CD14-positive monocyte (primary cell): Measurements from ENCODE around the gene MDH1. TPM values are rescaled to one million over a fixed set of nuclear protein-coding genes. Genes with fewer than 3 reads are reported as not detected.

Experiments
- DNase-seq, 3 donors: peaks; one replicate each; pipeline ENCODE4 v3.0.0-alpha.2; 2011 to 2022
- H2AFZ ChIP-seq: 2 replicates; pipeline ENCODE4 v1.6.0; 2012; ENCODE audit warnings: mild to moderate bottlenecking, low read depth, low read length, inconsistent platforms; ENCODE audit not compliant: insufficient read depth, poor library complexity, severe bottlenecking
- H3K27ac ChIP-seq, 2 donors: 1 replicate in 1 of 2; 2 replicates in 1 of 2; pipeline ENCODE4 v1.5.1; 2012 to 2013; ENCODE audit warnings: low read length in 2 of 2, control low read depth in 1 of 2, inconsistent platforms in 1 of 2, low read depth in 1 of 2, mild to moderate bottlenecking in 1 of 2
- H3K27me3 ChIP-seq, 2 donors: one replicate each; pipeline versions ENCODE4 v1.6.0 to v1.6.1; 2011 to 2013; ENCODE audit warnings: low read length in 2 of 2; ENCODE audit not compliant: control insufficient read depth in 2 of 2, insufficient read depth in 2 of 2
- H3K36me3 ChIP-seq, 2 donors: replicated peaks in 1 of 2; 1 replicate in 1 of 2; 2 replicates in 1 of 2; pipeline versions ENCODE4 v1.5.1 to v1.6.1; 2012 to 2013; ENCODE audit warnings: low read length in 2 of 2, control low read depth in 1 of 2, inconsistent platforms in 1 of 2, mild to moderate bottlenecking in 1 of 2; ENCODE audit not compliant: insufficient read depth in 2 of 2, control insufficient read depth in 1 of 2
- H3K4me1 ChIP-seq, 2 donors: 1 replicate in 1 of 2; 2 replicates in 1 of 2; pipeline versions ENCODE4 v1.5.1 to v1.6.1; 2012 to 2013; ENCODE audit warnings: low read length in 2 of 2, control low read depth in 1 of 2, inconsistent platforms in 1 of 2, mild to moderate bottlenecking in 1 of 2, moderate library complexity in 1 of 2; ENCODE audit not compliant: insufficient read depth in 2 of 2, control insufficient read depth in 1 of 2
- H3K4me2 ChIP-seq: replicated peaks from 2 replicates; pipeline ENCODE3; 2012; ENCODE audit warnings: low read length, moderate library complexity, mild to moderate bottlenecking; ENCODE audit not compliant: poor library complexity, severe bottlenecking; ENCODE audit errors: extremely low read depth
- H3K4me3 ChIP-seq, 3 experiments: fragments of 200-600 bp in 1 of 3; sonication (generic) in 1 of 3; replicated peaks in 1 of 3; 1 replicate in 2 of 3; 2 replicates in 1 of 3; pipeline ENCODE4 v1.5.1; 2011 to 2013; ENCODE audit warnings: low read length in 3 of 3, mild to moderate bottlenecking in 3 of 3, control low read depth in 2 of 3, low read depth in 2 of 3, inconsistent platforms in 1 of 3, moderate library complexity in 1 of 3
- H3K79me2 ChIP-seq: 2 replicates; pipeline ENCODE4 v1.6.0; 2012; ENCODE audit warnings: mild to moderate bottlenecking, control low read depth, inconsistent platforms, low read length, moderate library complexity; ENCODE audit not compliant: insufficient read depth
- H3K9ac ChIP-seq: 2 replicates; pipeline ENCODE4 v1.6.0; 2017; ENCODE audit warnings: low read length, mild to moderate bottlenecking; ENCODE audit not compliant: insufficient read depth, poor library complexity, severe bottlenecking
- H3K9me3 ChIP-seq, 2 donors: replicated peaks in 1 of 2; 1 replicate in 1 of 2; 2 replicates in 1 of 2; pipeline versions ENCODE4 v1.5.1 to v1.6.1; 2012 to 2013; ENCODE audit warnings: low read length in 2 of 2, control low read depth in 1 of 2; ENCODE audit not compliant: control insufficient read depth in 1 of 2, insufficient read depth in 1 of 2
- H4K20me1 ChIP-seq: 2 replicates; pipeline ENCODE4 v1.6.0; 2012; ENCODE audit warnings: mild to moderate bottlenecking, low read length, control low read depth, moderate library complexity; ENCODE audit not compliant: insufficient read depth
- H3K27ac Mint-ChIP-seq, 7 donors: one replicate each; pipeline ENCODE4 v1.8.0; 2020; ENCODE audit warnings: mild to moderate bottlenecking in 7 of 7, mixed read lengths in 7 of 7, moderate library complexity in 6 of 7, inconsistent platforms in 2 of 7
- H3K27me3 Mint-ChIP-seq, 3 donors: one replicate each; pipeline ENCODE4 v1.8.0; 2021 to 2022; ENCODE audit warnings: low read depth in 3 of 3, mild to moderate bottlenecking in 3 of 3, mixed read lengths in 3 of 3, moderate library complexity in 3 of 3, inconsistent platforms in 1 of 3
- H3K36me3 Mint-ChIP-seq, 2 donors: one replicate each; pipeline ENCODE4 v1.8.0; 2020; ENCODE audit warnings: mixed read lengths in 2 of 2, inconsistent platforms in 1 of 2, mild to moderate bottlenecking in 1 of 2
- H3K4me1 Mint-ChIP-seq: one replicate; pipeline ENCODE4 v1.8.0; 2020; ENCODE audit warnings: mild to moderate bottlenecking, mixed read lengths
- H3K4me3 Mint-ChIP-seq, 2 donors: one replicate each; pipeline ENCODE4 v1.8.0; 2020; ENCODE audit warnings: mild to moderate bottlenecking in 2 of 2, mixed read lengths in 2 of 2, moderate library complexity in 1 of 2
- H3K9me3 Mint-ChIP-seq, 7 donors: one replicate each; pipeline ENCODE4 v1.8.0; 2020 to 2022; ENCODE audit warnings: mixed read lengths in 7 of 7, mild to moderate bottlenecking in 6 of 7, moderate library complexity in 6 of 7, inconsistent platforms in 2 of 7
- CTCF ChIP-seq: fragments of 200-600 bp; IDR thresholded peaks from one replicate; pipeline ENCODE4 v1.8.0; 2022; ENCODE audit warnings: antibody characterized with exemption, mild to moderate bottlenecking
- WGBS: methylation state at CpG from one replicate; pipeline ENCODE4 v1.1.5; 2013; ENCODE audit warnings: missing lambda C conversion rate; ENCODE audit not compliant: insufficient coverage; 5-methylcytosine and 5-hydroxymethylcytosine counted together
- intact Hi-C, 2 donors: fragments of 100-400 bp; cut with micrococcal nuclease; formaldehyde crosslinking; loops; one replicate each; pipeline versions ENCODE4 v1.15.0 to v1.15.1; 2023
- polyA plus RNA-seq, 3 donors: library from polyadenylated mRNA; depleted of rRNA in 1 of 3; unstranded in 2 of 3; stranded (reverse) in 1 of 3; fragments of 300-500 nt in 2 of 3; fragments of >200 nt in 1 of 3; fragmentation: Illumina TruSeq in 2 of 3; gene quantifications; 1 replicate in 2 of 3; 2 replicates in 1 of 3; pipeline ENCODE4 v1.2.3, GENCODE V29; 2012 to 2021

Gene MDH1
- polyA plus RNA-seq, 3 donors = 63.2 to 218 (median 197) TPM

GRCh38 chr2:63553049-63553448 lies 35.7 kb upstream of the MDH1 start:
- Histone ChIP-seq H3K9ac (no peak overlapping the region), H3K4me2 (no peak overlapping the region), H2AFZ (no peak overlapping the region), H3K79me2 (no peaks in the 10 kb centered on the region), H3K27ac (no peak overlapping the region), H3K4me1 (no peaks in the 10 kb centered on the region), H3K27me3 (no peaks in the 10 kb centered on the region), H3K36me3 (peaks cover 0 to 10% of the 10 kb centered on the region in 2 donors), H3K4me3 (no peak overlapping the region), H3K9me3 (peaks cover 0 to 12% of the 10 kb centered on the region in 2 donors), H4K20me1 (no peaks in the 10 kb centered on the region)
- peaks cover 9 to 26% (median 13%) of the 10 kb centered on the region in 7 donors for H3K9me3 Mint-ChIP-seq
- TF ChIP-seq CTCF = no peak
- peaks cover 15 to 18% of the 10 kb centered on the region in 2 donors for H3K36me3 Mint-ChIP-seq
- H3K27ac Mint-ChIP-seq = no peak overlapping the region
- no peak for DNase-seq
- peaks cover 6% of the 10 kb centered on the region for H3K4me1 Mint-ChIP-seq
- WGBS = no CpG with 5 or more reads among the region's 4 CpGs
- no peaks in the 10 kb centered on the region for H3K27me3 Mint-ChIP-seq
- no peak overlapping the region for H3K4me3 Mint-ChIP-seq
- intact Hi-C loops = no loop called here

- Histone ChIP-seq H3K9me3 (peaks cover 14 to 23% of the 10 kb centered on the region in 2 donors), H3K4me3 (no peak overlapping the region), H3K27ac (no peak overlapping the region), H3K79me2 (no peaks in the 10 kb centered on the region), H3K4me2 (no peak overlapping the region), H3K36me3 (peaks cover 0 to 10% of the 10 kb centered on the region in 2 donors), H4K20me1 (no peaks in the 10 kb centered on the region), H3K4me1 (no peaks in the 10 kb centered on the region), H3K27me3 (no peaks in the 10 kb centered on the region), H3K9ac (no peak overlapping the region), H2AFZ (no peak overlapping the region)
- Mint-ChIP-seq H3K27ac (no peak overlapping the region), H3K36me3 (peaks cover 18 to 25% of the 10 kb centered on the region in 2 donors), H3K4me1 (peaks cover 1% of the 10 kb centered on the region), H3K4me3 (no peak overlapping the region), H3K27me3 (no peaks in the 10 kb centered on the region), H3K9me3 (peaks cover 28 to 39% (median 31%) of the 10 kb centered on the region in 7 donors)
- intact Hi-C loops = no loop called here
- WGBS = 99% methylated on average over 7 of the region's 7 CpGs
- DNase-seq = no peak
- no peak for TF ChIP-seq CTCF
These were observed 33.5 kb upstream of the MDH1 start for GRCh38 chr2:63555299-63555698.
